ENCODE measurements around the gene C6orf132.

The C6orf132 gene

GRCh38 chr6:42135161-42135560, 7.3 kb downstream of the C6orf132 start:
- DNase-seq (ENCODE audit: low read depth) = no peak

- DNase-seq (ENCODE audit: low read depth) = no peak
Observed at GRCh38 chr6:42133926-42134325, 8.5 kb downstream of the C6orf132 start.

GRCh38 chr6:42131531-42131930, 10.9 kb downstream of the C6orf132 start:
- DNase-seq (ENCODE audit: low read depth) = peak; percentile 75

- DNase-seq (ENCODE audit: low read depth) = no peak
Observed at GRCh38 chr6:42129360-42129676, 13.1 kb downstream of the C6orf132 start.

GRCh38 chr6:42128460-42129359, 13.7 kb downstream of the C6orf132 start:
- DNase-seq (ENCODE audit: low read depth) = no peak

- DNase-seq (ENCODE audit: low read depth) = no peak
Observed at GRCh38 chr6:42125663-42126062, 16.8 kb downstream of the C6orf132 start.

GRCh38 chr6:42125231-42125630, 17.2 kb downstream of the C6orf132 start:
- no peak for DNase-seq (ENCODE audit: low read depth)

GRCh38 chr6:42124223-42124836, 18.1 kb downstream of the C6orf132 start:
- DNase-seq (ENCODE audit: low read depth) = no peak

GRCh38 chr6:42123379-42124103, 18.9 kb downstream of the C6orf132 start:
- DNase-seq (ENCODE audit: low read depth) = no peak

GRCh38 chr6:42120895-42121865, 21.2 kb downstream of the C6orf132 start:
- DNase-seq (ENCODE audit: low read depth) = no peak

- no peak for DNase-seq (ENCODE audit: low read depth)
Observed at GRCh38 chr6:42118162-42119001, 24.0 kb downstream of the C6orf132 start.

GRCh38 chr6:42117843-42118161, 24.6 kb downstream of the C6orf132 start:
- no peak for DNase-seq (ENCODE audit: low read depth)

- DNase-seq (ENCODE audit: low read depth) = no peak
Observed at GRCh38 chr6:42113936-42114636, 28.3 kb downstream of the C6orf132 start.

GRCh38 chr6:42112351-42112750, 30.1 kb downstream of the C6orf132 start:
- DNase-seq (ENCODE audit: low read depth) = no peak

GRCh38 chr6:42110683-42111082, 31.7 kb downstream of the C6orf132 start:
- no peak for DNase-seq (ENCODE audit: low read depth)

GRCh38 chr6:42108071-42108470, 34.3 kb downstream of the C6orf132 start:
- no peak for DNase-seq (ENCODE audit: low read depth)

GRCh38 chr6:42106112-42107023, 36.1 kb downstream of the C6orf132 start:
- DNase-seq (ENCODE audit: low read depth) = no peak

GRCh38 chr6:42105709-42106108, 36.7 kb downstream of the C6orf132 start:
- no peak for DNase-seq (ENCODE audit: low read depth)

- DNase-seq (ENCODE audit: low read depth) = no peak
Observed at GRCh38 chr6:42105156-42105648, 37.2 kb downstream of the C6orf132 start.
